GM23338 (cell line): ENCODE results near the gene PODN. TPM values are rescaled to one million over a fixed set of nuclear protein-coding genes. Genes with fewer than 3 reads are reported as not detected.

Experiments used
- ATAC-seq: fragments of 200-7000 bp; cut with Tn5 transposase; 3 replicates; pipeline ENCODE4 v1.9.1; 2020
- DNase-seq: peaks from one replicate; pipeline ENCODE4 v3.0.0-alpha.2; 2015; ENCODE audit warnings: low spot score
- H2AFZ ChIP-seq: fragments of 200-600 bp; sonication (generic); 2 replicates; pipeline ENCODE4 v1.8.0; 2016; ENCODE audit warnings: antibody characterized with exemption, mild to moderate bottlenecking, moderate library complexity
- H3F3A ChIP-seq: fragments of 200-600 bp; sonication (generic); replicated peaks from 2 replicates; pipeline ENCODE4 v1.8.0; 2017; ENCODE audit warnings: antibody characterized with exemption, mixed run types, low read depth
- H3K27ac ChIP-seq: fragments of 200-600 bp; sonication (generic); 2 replicates; pipeline ENCODE4 v1.6.1; 2016; ENCODE audit warnings: low read depth
- H3K27me3 ChIP-seq: fragments of 200-600 bp; sonication (generic); 2 replicates; pipeline ENCODE4 v1.8.0; 2016; ENCODE audit warnings: mild to moderate bottlenecking, mixed run types, moderate library complexity; ENCODE audit not compliant: insufficient read depth
- H3K36me3 ChIP-seq: fragments of 200-600 bp; sonication (generic); 2 replicates; pipeline ENCODE4 v1.8.0; 2016; ENCODE audit warnings: mild to moderate bottlenecking; ENCODE audit not compliant: insufficient read depth
- H3K4me1 ChIP-seq: fragments of 200-600 bp; sonication (generic); 2 replicates; pipeline ENCODE4 v1.8.0; 2016; ENCODE audit warnings: mild to moderate bottlenecking, moderate library complexity; ENCODE audit not compliant: insufficient read depth
- H3K4me2 ChIP-seq: fragments of 200-600 bp; sonication (generic); 2 replicates; pipeline ENCODE4 v1.7.1; 2017; ENCODE audit warnings: mixed run types
- H3K4me3 ChIP-seq: fragments of 200-600 bp; sonication (generic); 2 replicates; pipeline ENCODE4 v1.6.1; 2016; ENCODE audit warnings: mixed run types
- H3K79me2 ChIP-seq: fragments of 200-600 bp; sonication (generic); replicated peaks from 2 replicates; pipeline ENCODE4 v1.8.0; 2017; ENCODE audit warnings: mild to moderate bottlenecking; ENCODE audit not compliant: insufficient read depth
- H3K9me2 ChIP-seq: fragments of 200-600 bp; sonication (generic); 2 replicates; pipeline ENCODE4 v1.8.0; 2017; ENCODE audit not compliant: insufficient read depth
- H4K20me1 ChIP-seq: fragments of 200-600 bp; sonication (generic); replicated peaks from 2 replicates; pipeline ENCODE4 v1.8.0; 2017; ENCODE audit warnings: mild to moderate bottlenecking; ENCODE audit not compliant: insufficient read depth
- H3K27ac Mint-ChIP-seq: 2 replicates; pipeline ENCODE4 v1.8.0; 2020; ENCODE audit warnings: inconsistent platforms, mild to moderate bottlenecking, moderate library complexity, mixed read lengths
- H3K27me3 Mint-ChIP-seq: 3 replicates; pipeline ENCODE4 v1.8.0; 2022; ENCODE audit warnings: low read depth, mild to moderate bottlenecking, moderate library complexity, mixed read lengths, inconsistent platforms; ENCODE audit not compliant: insufficient read depth, poor library complexity
- H3K36me3 Mint-ChIP-seq: 3 replicates; pipeline ENCODE4 v1.8.0; 2021; ENCODE audit warnings: low read depth, mild to moderate bottlenecking, inconsistent platforms, moderate library complexity, mixed read lengths
- H3K4me1 Mint-ChIP-seq: 3 replicates; pipeline ENCODE4 v1.8.0; 2020; ENCODE audit warnings: mild to moderate bottlenecking, inconsistent platforms, mixed read lengths
- H3K4me3 Mint-ChIP-seq: 3 replicates; pipeline ENCODE4 v1.8.0; 2021; ENCODE audit warnings: moderate library complexity, mild to moderate bottlenecking, inconsistent platforms, mixed read lengths
- H3K9me3 Mint-ChIP-seq: 3 replicates; pipeline ENCODE4 v1.8.0; 2020; ENCODE audit warnings: moderate library complexity, mild to moderate bottlenecking, inconsistent platforms, mixed read lengths
- EZH2phosphoT487 ChIP-seq: fragments of 200-600 bp; sonication (generic); IDR thresholded peaks from one replicate; pipeline ENCODE4 v1.8.1; 2018; ENCODE audit warnings: antibody characterized with exemption; ENCODE audit not compliant: unreplicated experiment
- POLR2AphosphoS5 ChIP-seq: IDR thresholded peaks from 2 replicates; pipeline ENCODE4 v1.6.1; 2016; ENCODE audit warnings: antibody characterized with exemption, low read depth
- STAT1 ChIP-seq: IDR thresholded peaks from one replicate; pipeline ENCODE4 v1.6.1; 2016; ENCODE audit warnings: antibody characterized with exemption; ENCODE audit not compliant: unreplicated experiment
- ZNF114 ChIP-seq: fragments of 250-450 bp; sonication (Bioruptor Pico); IDR thresholded peaks from 2 replicates; pipeline ENCODE4 v1.5.0; 2020; ENCODE audit warnings: mild to moderate bottlenecking, moderate library complexity
- ZNF331 ChIP-seq: fragments of 250-450 bp; sonication (Bioruptor Pico); IDR thresholded peaks from 2 replicates; pipeline ENCODE4 v1.5.0; 2020; ENCODE audit warnings: low read depth, mild to moderate bottlenecking, moderate library complexity
- polyA plus RNA-seq: library from polyadenylated mRNA; unstranded; fragments of >200 nt; fragmentation: Nextera tagmentation; extraction: Ambion mirVana; gene quantifications from 2 replicates; pipeline ENCODE4 v1.2.1, GENCODE V29; 2016
- total RNA-seq: library from RNA; depleted of rRNA; stranded (reverse); fragments of >200 nt; shearing (Covaris generic); gene quantifications from 2 replicates; pipeline ENCODE4 v1.2.3, GENCODE V29; 2014
- TF ChIP-seq, protein P1 (sequence below): fragments of 250-450 bp; sonication (Bioruptor Pico); IDR thresholded peaks from 2 replicates; pipeline ENCODE4 v1.5.0; 2020; ENCODE audit warnings: mild to moderate bottlenecking, moderate library complexity
- TF ChIP-seq, protein P2 (sequence below), 2 experiments: fragments of 200-600 bp in 1 of 2; sonication (generic) in 1 of 2; conservative IDR thresholded peaks; 2 replicates each; pipeline versions ENCODE4 v1.5.1 to v1.6.1; 2016 to 2017; ENCODE audit warnings: antibody characterized with exemption in 2 of 2, low read depth in 2 of 2, mild to moderate bottlenecking in 2 of 2, moderate library complexity in 1 of 2

The PODN gene
- total and polyA plus RNA-seq, 2 experiments from 2014 or later = 0.16 to 0.24 TPM

DNA sequence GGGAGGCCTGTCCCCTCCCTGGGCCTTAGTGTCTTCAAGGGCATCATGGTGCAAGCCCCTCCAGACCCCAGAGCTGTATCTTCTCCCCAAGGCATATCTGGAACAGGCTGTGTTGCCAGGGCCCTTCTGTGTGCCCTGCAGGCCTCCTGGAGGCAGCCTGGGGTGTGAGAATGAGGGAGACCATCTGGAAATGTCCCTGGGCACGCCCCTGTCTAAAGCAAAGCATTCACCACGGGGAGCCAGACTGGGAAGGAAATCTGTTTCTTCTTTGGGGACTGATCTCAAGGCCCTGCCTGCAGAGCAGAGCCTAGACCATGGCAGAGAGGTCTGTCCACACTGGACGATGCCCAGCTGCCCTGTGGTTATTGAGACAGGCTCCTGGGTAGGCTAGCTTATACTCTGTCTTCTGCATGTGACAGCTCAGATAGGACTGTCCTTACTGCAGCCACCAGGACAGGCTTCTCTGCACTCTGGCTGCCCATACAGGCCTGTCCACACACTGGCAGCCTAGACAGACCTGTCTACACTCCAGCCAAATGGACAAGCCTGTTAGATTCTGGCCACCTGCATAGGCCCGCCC, 24.6 kb downstream of the PODN start:
- Mint-ChIP-seq H3K4me3 (no peak overlapping the region), H3K36me3 (no peaks in the 10 kb centered on the region), H3K27ac (no peak overlapping the region), H3K4me1 (peaks cover 18% of the 10 kb centered on the region), H3K27me3 (peaks cover 25% of the 10 kb centered on the region), H3K9me3 (no peaks in the 10 kb centered on the region)
- Histone ChIP-seq H2AFZ (no peak overlapping the region), H3K36me3 (no peaks in the 10 kb centered on the region), H3K4me1 (no peaks in the 10 kb centered on the region), H4K20me1 (no peaks in the 10 kb centered on the region), H3K9me2 (no peaks in the 10 kb centered on the region), H3F3A (no peaks in the 10 kb centered on the region; the same call in 1 of the 2 replicates), H3K27me3 (no peaks in the 10 kb centered on the region), H3K4me2 (no peak overlapping the region), H3K4me3 (no peak overlapping the region), H3K27ac (no peak overlapping the region), H3K79me2 (no peaks in the 10 kb centered on the region)
- DNase-seq = no peak
- TF ChIP-seq ZNF114 (no peak), ZNF331 (CRISPR knock-in tag) (no peak), EZH2phosphoT487 (no peak), POLR2AphosphoS5 (no peak), STAT1 (no peak)
- TF ChIP-seq, protein P1, sequence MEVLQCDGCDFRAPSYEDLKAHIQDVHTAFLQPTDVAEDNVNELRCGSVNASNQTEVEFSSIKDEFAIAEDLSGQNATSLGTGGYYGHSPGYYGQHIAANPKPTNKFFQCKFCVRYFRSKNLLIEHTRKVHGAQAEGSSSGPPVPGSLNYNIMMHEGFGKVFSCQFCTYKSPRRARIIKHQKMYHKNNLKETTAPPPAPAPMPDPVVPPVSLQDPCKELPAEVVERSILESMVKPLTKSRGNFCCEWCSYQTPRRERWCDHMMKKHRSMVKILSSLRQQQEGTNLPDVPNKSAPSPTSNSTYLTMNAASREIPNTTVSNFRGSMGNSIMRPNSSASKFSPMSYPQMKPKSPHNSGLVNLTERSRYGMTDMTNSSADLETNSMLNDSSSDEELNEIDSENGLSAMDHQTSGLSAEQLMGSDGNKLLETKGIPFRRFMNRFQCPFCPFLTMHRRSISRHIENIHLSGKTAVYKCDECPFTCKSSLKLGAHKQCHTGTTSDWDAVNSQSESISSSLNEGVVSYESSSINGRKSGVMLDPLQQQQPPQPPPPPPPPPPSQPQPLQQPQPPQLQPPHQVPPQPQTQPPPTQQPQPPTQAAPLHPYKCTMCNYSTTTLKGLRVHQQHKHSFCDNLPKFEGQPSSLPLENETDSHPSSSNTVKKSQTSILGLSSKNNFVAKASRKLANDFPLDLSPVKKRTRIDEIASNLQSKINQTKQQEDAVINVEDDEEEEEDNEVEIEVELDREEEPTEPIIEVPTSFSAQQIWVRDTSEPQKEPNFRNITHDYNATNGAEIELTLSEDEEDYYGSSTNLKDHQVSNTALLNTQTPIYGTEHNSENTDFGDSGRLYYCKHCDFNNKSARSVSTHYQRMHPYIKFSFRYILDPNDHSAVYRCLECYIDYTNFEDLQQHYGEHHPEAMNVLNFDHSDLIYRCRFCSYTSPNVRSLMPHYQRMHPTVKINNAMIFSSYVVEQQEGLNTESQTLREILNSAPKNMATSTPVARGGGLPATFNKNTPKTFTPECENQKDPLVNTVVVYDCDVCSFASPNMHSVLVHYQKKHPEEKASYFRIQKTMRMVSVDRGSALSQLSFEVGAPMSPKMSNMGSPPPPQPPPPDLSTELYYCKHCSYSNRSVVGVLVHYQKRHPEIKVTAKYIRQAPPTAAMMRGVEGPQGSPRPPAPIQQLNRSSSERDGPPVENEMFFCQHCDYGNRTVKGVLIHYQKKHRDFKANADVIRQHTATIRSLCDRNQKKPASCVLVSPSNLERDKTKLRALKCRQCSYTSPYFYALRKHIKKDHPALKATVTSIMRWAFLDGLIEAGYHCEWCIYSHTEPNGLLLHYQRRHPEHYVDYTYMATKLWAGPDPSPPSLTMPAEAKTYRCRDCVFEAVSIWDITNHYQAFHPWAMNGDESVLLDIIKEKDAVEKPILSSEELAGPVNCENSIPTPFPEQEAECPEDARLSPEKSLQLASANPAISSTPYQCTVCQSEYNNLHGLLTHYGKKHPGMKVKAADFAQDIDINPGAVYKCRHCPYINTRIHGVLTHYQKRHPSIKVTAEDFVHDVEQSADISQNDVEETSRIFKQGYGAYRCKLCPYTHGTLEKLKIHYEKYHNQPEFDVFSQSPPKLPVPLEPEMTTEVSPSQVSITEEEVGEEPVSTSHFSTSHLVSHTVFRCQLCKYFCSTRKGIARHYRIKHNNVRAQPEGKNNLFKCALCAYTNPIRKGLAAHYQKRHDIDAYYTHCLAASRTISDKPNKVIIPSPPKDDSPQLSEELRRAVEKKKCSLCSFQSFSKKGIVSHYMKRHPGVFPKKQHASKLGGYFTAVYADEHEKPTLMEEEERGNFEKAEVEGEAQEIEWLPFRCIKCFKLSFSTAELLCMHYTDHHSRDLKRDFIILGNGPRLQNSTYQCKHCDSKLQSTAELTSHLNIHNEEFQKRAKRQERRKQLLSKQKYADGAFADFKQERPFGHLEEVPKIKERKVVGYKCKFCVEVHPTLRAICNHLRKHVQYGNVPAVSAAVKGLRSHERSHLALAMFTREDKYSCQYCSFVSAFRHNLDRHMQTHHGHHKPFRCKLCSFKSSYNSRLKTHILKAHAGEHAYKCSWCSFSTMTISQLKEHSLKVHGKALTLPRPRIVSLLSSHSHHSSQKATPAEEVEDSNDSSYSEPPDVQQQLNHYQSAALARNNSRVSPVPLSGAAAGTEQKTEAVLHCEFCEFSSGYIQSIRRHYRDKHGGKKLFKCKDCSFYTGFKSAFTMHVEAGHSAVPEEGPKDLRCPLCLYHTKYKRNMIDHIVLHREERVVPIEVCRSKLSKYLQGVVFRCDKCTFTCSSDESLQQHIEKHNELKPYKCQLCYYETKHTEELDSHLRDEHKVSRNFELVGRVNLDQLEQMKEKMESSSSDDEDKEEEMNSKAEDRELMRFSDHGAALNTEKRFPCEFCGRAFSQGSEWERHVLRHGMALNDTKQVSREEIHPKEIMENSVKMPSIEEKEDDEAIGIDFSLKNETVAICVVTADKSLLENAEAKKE = no peak
- TF ChIP-seq, protein P2, sequence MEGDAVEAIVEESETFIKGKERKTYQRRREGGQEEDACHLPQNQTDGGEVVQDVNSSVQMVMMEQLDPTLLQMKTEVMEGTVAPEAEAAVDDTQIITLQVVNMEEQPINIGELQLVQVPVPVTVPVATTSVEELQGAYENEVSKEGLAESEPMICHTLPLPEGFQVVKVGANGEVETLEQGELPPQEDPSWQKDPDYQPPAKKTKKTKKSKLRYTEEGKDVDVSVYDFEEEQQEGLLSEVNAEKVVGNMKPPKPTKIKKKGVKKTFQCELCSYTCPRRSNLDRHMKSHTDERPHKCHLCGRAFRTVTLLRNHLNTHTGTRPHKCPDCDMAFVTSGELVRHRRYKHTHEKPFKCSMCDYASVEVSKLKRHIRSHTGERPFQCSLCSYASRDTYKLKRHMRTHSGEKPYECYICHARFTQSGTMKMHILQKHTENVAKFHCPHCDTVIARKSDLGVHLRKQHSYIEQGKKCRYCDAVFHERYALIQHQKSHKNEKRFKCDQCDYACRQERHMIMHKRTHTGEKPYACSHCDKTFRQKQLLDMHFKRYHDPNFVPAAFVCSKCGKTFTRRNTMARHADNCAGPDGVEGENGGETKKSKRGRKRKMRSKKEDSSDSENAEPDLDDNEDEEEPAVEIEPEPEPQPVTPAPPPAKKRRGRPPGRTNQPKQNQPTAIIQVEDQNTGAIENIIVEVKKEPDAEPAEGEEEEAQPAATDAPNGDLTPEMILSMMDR (conservative IDR thresholded peaks at IDR 0.05; ENCODE audit: low read depth in 2 of 2) = no peak
- ATAC-seq = no peak
